Fibroblast of skin of back (primary cell): Measurements from ENCODE around the gene ATP8B3.
A peak's percentile ranks its signal among the peaks of the same experiment; 100 is the strongest.
"Not testable (repeated sequence)": the region's sequence is repeated elsewhere in the genome, so short reads cannot be mapped to it uniquely, and the experiment has no call there.

Experiments
- DNase-seq: peaks from one replicate; pipeline ENCODE4 v3.0.0-alpha.2; 2013

The ATP8B3 gene

DNA sequence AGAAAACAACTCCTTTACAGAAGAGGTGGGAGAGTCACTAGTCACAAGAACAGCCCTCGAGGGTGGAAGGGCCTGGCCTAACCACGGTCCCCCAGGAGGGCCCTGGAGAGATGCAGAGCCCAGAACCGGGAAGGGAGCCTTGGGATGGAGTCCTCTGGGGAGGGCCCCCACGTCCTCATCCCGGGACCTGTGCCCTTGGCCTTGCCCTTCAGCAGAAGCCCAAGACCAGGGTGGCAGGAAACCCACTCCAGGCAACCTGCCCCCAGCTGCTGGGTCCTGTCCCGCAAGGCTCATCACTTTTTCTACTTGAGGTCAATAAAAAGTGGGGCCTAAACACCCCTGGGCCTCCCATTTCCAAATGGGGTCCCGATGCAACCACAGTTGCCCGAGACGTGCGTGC, 2.3 kb upstream of the ATP8B3 start:
- no peak for DNase-seq

DNA sequence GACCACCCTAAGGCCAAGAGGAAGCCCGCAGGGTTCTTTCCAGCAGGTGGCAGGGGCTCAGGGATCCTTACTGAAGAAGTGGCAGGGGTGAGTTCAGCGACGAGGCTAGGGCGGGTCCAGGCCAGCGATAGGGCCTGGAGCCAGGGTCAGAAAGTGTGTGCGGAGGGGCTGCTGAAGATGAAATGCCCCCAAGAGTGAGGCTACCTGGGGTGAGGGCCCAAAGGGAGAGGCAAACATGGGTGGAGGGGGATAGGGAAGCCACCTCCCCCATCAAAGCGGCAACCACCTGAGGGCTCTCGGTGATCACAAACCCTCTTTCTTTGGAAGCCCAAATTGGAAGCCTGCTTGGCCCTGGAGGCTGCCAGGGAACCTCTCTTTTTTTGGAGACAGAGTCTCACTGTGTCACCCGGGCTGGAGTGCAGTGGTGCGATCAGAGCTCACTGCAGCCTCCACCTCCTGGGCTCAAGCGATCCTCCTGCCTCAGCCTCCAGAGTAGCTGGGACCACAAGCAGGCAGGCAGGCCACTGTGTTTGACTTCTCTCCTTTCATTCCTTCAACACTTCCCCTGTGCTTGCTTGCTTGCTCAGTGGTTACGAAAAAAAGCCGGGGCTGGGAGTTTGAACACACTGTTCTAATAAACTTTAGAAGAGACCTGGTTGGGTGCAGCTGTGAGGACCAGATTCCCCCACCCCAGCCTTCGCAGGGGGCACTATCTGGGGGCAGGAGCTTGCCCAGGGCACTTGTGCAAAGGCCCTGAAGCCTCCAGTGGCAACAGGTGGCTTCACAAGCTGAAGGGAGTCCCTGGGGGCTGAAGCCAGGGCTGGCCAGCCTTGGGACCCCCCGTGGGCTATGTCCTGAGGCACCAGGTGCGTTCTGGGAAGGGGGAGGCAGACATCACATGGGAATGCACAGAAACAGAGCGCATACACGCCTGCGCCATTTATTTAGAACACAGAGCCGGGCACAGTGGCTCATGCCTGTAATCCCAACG, 1.4 kb upstream of the ATP8B3 start:
- no peak for DNase-seq

DNA sequence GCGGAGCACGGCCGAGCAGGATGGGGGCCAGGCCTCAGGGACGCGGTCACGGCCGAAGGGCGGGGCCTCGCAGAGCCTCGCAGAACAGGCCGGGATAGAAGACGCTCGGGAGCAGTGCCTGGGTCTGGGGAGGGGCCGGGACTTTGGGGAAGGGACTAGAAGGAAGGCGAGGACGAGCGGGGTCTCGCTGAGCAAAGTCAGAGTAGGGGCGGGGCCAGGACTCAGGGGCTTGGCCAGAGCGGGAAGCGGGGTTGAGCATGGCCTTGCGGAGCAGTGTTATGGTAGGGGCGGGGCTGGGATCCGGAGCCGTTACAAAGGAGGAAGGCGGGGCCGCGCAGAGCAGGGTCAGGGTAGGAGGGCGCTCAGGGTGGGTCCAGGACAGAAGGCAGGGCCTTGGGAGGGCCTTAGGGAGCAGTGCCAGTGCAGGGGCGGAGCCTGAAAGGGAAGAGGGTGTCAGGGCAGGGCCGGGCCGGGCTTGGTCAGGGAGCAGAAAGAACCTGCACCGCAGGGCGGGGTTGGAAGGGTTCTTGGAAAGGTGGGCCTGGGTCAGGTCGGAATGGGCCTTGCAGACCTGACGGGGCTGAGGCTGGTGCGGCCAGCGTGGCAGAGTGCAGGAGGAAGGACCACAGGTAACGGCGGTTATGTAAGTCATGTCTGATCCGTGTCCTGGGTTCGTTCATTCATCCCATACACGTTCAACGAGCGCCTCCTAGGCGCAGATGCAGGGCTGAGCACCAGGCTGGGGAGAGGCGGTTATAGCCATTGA, 533 bp upstream of the ATP8B3 start:
- peak; percentile 95 for DNase-seq

DNA sequence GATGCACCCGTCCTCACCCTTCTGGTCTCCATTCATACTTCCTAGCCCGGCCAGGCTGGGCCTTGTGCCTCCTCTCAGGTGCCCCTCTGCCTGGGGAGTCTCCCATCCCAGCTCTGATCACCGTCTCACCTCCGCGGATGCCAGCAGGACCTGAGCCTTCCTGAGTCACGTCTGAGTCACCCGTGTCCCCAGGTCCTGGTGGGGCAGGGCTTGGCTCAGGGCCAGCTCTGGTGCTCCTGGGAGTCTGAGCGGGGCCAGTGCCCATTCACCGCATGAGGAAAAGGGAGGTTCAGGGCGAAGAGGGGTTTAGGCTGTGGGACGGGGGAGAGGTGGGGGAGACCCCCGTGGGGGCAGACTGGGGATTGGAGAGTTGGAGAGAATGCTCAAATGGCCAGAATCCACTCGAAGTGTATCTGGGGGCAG, 593 bp downstream of the ATP8B3 start:
- DNase-seq = peak; percentile 70

DNA sequence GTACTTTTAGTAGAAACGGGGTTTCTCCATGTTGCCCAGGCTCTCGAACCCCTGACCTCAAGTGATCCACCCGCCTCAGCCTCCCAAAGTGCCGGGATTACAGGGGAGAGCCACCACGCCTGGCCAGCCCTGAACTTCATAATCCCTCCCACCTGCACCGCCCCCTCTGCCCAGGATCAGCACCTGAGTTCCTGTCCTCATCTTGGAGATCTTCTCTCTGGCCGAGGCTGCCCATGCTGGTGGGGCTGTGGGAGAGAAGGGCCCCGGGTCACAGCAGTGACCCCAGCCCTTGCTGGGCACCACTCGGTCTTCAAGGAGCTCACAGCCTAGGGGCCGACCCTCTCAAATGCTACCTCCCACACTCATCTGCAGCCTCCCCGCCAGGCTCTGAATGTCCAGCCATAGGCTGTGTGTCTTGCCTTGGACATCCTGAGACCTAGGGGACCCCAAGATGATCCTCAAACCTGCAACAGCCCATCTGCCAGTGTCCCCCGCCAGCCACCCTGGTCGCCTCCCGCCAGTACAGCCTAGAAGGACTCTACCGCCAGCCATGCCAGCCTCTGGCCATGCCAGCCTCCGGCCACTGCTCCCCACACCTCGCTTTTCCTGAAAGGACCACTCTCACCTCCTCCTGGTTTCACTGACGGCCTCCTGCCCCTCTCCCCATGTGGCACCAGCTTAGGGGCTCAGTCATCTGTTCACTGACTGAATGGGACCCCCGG, 1.5 kb downstream of the ATP8B3 start:
- DNase-seq = no peak

DNA sequence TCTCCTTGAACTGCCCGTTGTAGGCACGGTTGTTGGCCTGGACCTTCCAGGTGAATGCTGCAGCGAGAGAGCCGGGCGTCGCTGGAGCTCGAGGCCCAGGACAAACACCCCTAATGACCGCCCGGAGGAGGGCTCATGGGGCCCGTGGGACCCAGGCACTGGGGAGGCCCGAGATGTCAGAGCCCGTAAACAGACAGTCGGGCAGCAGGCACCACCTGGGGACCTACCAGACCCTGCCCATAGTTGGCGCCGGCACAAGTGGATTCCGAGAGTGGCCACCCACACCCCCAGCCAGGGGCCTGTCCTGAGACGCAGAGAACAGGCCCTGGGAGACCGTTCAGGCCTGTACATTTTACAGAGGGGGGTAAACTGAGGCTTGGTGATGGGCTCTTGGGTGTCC, 2.4 kb downstream of the ATP8B3 start:
- DNase-seq = no peak

DNA sequence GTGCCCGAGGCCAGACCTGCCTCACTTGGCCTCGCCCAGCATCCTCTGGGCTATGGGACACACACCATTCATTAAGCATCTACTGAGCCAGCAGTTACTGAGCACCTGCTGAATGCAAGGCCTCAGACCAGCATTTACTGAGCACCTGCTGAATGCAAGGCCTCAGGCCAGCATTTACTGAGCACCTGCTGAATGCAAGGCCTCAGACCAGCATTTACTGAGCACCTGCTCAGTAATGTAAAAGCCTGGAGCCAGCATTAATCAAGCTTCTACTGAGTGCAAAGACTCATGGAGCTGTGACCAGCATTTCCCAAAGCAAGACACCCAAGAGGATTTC, 3.7 kb downstream of the ATP8B3 start:
- DNase-seq = no peak

DNA sequence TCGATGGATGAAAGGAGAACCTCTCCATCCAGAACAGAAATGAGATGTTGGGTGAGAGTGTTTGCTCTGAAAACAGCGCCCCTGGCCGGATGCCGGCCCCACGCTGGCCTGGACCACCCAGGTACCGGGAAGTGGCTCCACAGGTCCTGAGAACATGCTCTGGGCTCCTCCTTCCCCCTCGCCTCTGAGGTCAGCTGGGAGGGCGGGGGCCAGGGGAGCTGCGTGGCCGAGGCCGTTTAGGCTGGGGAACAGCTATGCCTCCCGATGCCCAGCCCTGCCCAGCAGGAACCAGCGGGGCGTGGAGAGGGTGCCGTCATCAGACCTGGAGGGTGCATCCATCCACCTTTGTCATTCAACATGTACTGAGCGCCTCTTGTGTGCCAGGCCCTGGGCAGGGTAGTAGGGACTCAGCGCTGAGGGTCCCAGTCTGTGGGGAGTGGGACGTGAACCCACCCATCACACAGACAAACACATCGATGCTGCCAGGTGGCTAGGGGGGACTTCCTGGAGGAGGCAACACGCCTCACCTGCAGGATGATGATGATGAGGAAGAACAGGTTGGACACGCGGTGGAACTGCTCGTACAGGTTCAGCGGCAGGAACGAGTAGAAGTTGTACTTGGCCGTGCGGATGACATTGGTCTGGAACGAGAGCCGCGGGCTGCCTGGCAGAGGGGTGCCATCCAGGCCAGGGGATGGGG, 4.2 kb downstream of the ATP8B3 start:
- no peak for DNase-seq

DNA sequence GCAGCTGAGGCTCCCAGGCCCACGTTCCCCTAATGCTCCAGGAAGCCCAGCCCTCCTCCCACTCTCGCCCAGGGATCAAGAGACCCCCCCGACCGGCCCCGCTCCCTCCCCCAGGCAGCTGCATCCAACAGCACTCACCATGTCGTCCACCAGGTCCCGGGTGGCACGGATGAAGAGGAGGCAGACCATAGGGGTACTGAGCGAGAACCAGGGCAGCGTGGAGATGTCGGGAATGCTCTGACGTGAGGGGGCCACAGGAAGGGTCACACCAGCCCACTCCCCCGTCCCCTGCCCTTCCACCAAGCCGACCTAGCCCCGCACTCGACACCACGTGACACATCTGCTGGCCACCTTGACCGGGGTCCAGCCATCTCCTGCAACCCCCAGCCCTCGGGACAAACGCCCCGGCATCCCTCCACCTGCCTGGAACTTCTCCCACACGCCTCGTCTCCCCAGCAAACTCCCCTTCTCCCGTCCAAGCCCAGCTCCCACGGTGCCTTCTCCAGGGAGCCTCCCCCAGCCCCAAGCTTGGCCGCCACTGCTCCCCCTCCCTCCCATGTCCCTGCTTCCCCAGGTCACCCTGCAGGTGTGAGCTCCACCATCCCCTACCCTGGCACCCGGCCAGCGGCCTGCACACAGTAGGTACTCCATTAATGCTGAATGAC, 4.9 kb downstream of the ATP8B3 start:
- DNase-seq = no peak

DNA sequence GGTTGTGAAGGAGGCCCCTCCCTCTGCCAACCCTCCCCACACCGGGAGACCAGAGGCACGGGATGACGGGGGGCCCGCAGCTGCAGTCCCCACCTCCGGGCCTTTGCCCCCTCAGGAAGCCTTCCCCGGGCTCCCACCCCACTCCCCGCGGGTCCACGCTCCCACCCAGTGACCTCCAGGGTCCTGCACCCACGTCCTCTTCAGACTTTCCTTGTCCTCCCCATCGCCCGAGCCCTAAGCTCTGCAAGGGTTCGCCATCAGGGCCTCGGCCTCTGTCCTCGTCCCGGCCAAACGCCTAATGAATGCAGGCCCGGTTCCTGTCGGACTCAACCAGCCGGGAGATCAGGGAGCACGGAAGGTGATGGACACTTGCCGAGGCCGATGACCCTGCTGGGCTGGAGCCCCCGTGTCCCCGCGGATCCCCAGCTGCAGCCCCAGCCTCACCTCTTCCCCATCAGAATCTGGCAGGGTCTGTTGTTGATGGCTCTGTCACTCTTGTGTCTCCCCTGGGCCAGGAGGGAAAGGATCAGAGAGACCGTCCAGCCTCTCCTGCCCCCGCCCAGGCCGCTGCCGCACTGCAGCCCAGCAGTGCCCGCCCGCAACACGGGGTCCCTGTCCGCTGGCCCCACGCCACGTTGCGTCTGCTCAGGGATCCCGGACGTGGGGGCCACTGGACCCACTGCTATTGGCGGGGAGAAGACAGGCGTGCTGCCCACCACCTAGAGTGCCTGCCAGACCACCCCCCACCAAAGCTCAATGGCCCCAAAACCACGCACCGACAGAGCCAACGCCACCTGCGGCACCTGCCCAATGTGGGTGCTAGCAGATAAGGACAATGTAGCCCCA, 5.7 kb downstream of the ATP8B3 start:
- no peak for DNase-seq

DNA sequence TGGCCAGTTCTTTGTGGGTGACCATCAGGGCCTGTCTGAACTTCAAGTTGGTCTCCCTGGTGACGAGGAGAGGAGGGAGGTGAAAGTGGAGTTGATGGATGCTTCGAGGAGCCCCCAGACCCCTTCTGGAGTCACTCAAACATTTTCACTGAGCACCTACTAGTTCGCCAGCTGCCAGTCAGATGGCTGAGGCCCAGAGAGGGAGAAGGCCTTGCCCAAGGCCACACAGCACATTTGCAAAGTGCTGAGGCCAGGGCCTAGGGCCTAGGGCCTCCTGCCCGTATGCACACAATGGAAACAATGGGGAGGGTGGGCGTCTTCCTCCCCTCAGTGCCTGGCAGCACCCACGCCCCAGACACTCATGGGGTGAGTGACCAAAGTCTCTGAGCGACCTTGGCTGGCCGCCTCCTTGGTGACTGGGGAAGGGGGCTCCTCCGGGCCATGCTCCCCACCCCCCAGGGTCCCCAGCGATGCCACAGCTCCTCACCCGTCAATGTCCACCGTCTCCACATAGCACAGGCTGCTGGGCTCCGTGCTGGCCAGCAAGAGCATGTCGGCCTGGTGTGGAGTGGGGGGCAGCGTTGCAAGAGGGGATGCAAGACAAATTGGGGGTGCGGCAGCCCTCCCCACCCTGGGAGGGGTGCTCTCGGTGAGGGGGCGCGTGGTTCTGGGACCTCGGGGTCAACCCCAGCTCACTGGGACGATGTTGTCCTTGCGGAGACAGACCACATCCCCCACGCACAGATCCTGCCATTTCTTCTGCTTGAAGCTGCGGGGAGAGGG, 6.5 kb downstream of the ATP8B3 start:
- no peak for DNase-seq

DNA sequence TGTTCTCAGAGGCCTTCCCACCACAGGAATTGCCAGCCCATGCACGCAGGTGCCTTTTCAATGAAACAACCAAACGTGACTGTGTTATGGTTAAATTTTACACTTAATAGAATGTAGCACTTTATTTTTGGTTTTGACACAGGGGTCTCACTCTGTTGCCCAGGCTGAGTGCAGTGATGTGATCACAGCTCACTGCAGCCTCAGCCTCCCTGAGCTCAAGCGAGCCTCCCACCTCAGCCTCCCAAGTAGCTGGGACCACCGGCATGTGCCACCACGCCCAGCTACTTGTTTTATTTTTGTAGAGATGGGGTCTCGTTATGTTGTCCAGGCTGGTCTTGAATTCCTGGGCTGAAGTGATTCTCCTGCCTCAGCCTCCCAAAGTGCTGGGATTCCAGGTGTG, 7.2 kb downstream of the ATP8B3 start:
- DNase-seq = no peak

DNA sequence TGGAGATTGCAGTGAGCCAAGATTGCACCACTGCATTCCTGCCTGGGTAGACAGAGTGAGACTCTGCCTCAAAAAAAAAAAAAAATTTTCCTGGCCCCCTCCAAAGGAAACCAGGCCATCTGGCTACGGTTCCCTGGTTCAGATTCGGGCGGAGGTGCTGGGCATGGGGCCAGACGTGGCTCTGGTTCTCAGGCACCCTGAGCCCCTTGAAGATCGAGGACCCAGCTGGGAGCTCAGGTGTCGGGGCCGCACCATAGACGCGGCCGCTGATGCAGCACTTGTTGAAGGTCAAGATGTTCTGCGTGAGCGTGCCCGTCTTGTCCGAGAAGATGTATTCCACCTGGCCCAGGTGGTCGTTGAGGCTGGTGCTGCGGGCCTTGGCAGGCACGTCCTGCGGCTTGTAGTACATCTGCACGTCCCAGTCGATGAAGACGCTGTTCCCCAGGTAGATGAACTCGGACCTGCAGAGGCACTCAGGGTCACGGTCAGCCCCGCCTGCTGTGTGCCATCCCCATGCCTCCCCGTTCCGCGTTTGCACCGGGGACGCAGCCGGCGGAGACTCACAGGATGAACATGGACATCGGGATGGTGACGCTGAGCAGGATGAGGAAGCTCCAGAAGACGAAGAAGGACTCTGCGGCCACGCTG, 12.3 kb downstream of the ATP8B3 start:
- DNase-seq = no peak

DNA sequence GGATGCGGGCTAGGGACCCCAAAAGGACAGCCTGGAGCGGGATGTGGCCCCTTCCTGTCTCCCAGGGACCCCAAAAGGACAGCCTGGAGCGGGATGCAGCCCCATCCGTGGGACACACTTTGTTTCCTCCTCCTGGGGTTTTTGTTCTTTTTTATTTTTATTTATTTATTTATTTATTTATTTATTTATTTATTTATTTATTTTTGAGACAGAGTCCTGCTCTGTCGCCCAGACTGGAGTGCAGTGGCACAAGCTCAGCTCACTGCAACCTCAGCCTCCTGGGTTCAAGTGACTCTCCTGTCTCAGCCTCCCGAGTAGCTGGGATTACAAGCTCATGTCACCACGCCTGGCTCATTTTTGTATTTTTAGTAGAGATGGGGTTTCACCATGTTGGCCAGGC, 14.8 kb downstream of the ATP8B3 start:
- DNase-seq = not testable (repeated sequence)

DNA sequence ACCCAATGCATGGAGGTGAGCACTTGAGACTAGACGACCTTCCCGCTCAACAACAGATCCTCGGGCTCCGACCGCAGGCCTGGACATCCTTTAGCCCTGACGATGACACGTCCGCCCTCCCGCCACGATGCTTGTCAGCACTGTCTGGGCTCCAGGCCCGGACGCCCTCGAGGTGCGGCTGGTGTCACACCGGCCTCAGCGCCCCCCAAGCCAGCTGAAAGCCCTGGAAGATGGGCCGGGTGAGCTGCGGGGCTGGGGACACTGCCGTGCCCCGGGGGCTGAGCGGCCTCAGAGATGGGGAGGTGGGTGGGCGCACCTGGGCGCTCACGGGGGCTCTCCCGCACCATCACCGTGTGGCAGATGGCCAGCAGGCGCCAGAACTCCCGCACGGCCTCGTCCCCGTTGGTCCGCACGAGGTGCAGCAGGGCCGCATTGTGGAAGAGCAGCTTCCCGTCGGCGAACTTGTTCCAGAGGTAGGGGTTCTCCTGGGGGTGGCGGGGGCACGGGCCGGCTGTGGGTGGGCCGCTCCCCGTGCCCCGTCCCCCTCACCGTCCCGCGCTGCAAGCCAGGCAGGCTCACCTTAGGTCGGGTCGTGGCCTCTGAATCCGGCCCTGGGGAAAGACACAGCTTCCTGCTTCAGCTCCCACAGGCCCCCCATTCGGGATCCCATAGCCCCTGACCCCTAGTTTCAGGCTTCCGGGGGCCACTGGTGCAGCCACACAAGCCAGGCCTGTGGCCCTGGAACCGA, 15.5 kb downstream of the ATP8B3 start:
- no peak for DNase-seq

DNA sequence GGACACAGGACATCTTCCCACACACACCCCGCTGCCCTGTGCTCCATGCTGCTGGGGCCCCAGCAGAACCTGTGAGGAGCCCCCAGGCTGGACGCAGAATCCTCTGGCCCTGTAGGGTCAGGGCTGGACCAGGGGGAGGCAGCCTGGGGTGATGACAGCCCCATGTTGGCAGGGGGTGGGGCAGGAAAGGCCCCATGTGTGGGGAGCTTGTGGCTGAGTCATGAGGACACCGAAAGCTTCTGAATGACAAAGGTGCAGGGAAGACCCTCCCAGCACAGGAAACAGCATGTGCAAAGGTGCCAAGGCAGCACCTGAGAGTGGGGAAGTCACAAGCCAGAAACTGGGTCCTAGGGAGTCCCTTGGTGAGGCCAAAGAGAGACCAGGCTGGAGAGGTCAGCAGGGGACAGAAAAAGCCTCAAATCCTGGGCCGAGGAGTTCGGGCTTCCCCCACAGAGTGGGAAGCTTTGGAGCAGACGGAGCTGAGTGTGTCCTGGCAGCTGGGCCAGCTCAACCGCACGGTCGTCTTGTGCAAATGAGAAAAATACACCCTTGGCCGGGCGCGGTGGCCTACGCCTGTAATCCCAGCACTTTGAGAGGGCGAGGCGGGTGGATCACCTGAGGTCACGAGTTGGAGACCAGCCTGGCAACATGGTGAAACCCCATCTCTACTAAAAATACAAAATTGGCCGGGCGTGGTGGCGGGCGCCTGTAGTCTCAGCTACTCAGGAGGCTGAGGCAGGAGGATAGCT, 17.5 kb downstream of the ATP8B3 start:
- DNase-seq = no peak

DNA sequence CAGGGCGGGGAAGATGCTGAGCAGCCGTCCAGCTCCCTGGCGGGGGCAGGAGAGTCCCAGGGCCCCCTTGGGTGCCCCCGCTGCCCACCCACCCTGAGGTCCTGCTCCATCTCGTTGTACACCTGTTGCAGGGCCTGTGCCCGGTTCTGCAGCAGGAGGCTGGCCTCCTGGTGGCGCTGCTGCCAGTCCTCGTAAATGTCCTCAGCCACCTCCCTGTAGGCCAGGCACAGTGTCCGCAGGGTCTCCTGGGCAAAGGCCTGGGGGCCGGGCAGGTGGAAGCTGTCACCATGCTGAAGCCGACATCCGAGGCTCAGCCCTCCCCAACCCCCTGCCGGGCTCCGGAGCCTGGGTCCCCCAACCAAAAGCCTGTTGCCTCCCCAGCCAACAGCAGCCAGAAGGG, 20.2 kb downstream of the ATP8B3 start:
- no peak for DNase-seq
